NCI-H187 treated with DMSO at 0.1 percent for 48 hours (cell line): ENCODE measurements around the gene FAM118A.
"Not testable (repeated sequence)": the region's sequence is repeated elsewhere in the genome, so short reads cannot be mapped to it uniquely, and the experiment has no call there.

ENCODE experiments used
- DNase-seq: peaks from one replicate; lab custom pipeline; 2025; lab: John Stamatoyannopoulos, UW

The FAM118A gene

GRCh38 chr22:45281010-45281409 is 28.7 kb upstream of the FAM118A start:
- DNase-seq = no peak

- no peak for DNase-seq
Observed at GRCh38 chr22:45284705-45285262, 24.9 kb upstream of the FAM118A start, which contains the start of gene UPK3A. UPK3A (plus strand) TSS chr22:45284949; CDS start chr22:45285014, 65 bp downstream.

- DNase-seq = no peak
Observed at GRCh38 chr22:45285263-45286058, 24.3 kb upstream of the FAM118A start.

GRCh38 chr22:45286854-45287551 is 22.7 kb upstream of the FAM118A start:
- DNase-seq = no peak

- DNase-seq = peak; percentile 2
Observed at GRCh38 chr22:45290410-45290936, 19.3 kb upstream of the FAM118A start.

GRCh38 chr22:45291061-45291930 is 18.4 kb upstream of the FAM118A start:
- no peak for DNase-seq

GRCh38 chr22:45291931-45292290 is 17.8 kb upstream of the FAM118A start:
- no peak for DNase-seq

- DNase-seq = no peak
Observed at GRCh38 chr22:45292731-45293442, 16.8 kb upstream of the FAM118A start.

- DNase-seq = no peak
Observed at GRCh38 chr22:45294030-45294429, 15.7 kb upstream of the FAM118A start.

GRCh38 chr22:45295004-45295403 is 14.7 kb upstream of the FAM118A start:
- DNase-seq = not testable (repeated sequence)

GRCh38 chr22:45295492-45295891 is 14.2 kb upstream of the FAM118A start:
- DNase-seq = no peak

- DNase-seq = no peak
Observed at GRCh38 chr22:45296628-45297297, 13.0 kb upstream of the FAM118A start.

- no peak for DNase-seq
Observed at GRCh38 chr22:45298934-45299505, 10.7 kb upstream of the FAM118A start.

GRCh38 chr22:45302751-45303150 is 7.0 kb upstream of the FAM118A start:
- no peak for DNase-seq

- DNase-seq = no peak
Observed at GRCh38 chr22:45303181-45303580, 6.6 kb upstream of the FAM118A start.

- no peak for DNase-seq
Observed at GRCh38 chr22:45304971-45305370, 4.8 kb upstream of the FAM118A start.

- DNase-seq = no peak
Observed at GRCh38 chr22:45305456-45306075, 4.2 kb upstream of the FAM118A start.

- DNase-seq = no peak
Observed at GRCh38 chr22:45306139-45306538, 3.6 kb upstream of the FAM118A start.

GRCh38 chr22:45308391-45308956 is 1.3 kb upstream of the FAM118A start:
- DNase-seq = no peak
